ENCODE results near the gene NNAT. TPM values are rescaled to one million over a fixed set of nuclear protein-coding genes. Genes with fewer than 3 reads are reported as not detected.

Gene NNAT
- total RNA-seq, 1 donor from 2014 or later: 114 TPM

DNA sequence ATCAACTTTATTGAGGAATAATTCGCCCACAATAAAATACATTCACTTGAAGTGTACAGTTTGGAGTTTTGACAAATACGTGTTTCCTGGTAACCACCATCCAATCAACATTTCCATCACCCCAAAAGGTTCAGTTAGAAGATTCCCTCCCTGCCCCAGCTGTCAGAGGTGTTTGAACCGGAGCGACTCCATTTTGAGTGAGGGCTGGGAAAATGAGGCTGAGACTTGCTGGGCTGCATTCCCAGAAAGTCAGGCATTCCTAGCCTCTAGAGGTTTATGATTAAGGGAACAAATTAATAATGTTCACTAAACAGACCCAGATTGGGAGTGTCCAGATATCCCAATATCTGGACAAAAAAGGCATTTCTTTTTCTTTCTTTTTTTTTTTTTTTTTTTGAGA, 39.6 kb downstream of the NNAT start:
- peak; percentile 8 for DNase-seq (ENCODE audit: extremely low spot score, unreplicated experiment)
- TF ChIP-seq, protein P1, sequence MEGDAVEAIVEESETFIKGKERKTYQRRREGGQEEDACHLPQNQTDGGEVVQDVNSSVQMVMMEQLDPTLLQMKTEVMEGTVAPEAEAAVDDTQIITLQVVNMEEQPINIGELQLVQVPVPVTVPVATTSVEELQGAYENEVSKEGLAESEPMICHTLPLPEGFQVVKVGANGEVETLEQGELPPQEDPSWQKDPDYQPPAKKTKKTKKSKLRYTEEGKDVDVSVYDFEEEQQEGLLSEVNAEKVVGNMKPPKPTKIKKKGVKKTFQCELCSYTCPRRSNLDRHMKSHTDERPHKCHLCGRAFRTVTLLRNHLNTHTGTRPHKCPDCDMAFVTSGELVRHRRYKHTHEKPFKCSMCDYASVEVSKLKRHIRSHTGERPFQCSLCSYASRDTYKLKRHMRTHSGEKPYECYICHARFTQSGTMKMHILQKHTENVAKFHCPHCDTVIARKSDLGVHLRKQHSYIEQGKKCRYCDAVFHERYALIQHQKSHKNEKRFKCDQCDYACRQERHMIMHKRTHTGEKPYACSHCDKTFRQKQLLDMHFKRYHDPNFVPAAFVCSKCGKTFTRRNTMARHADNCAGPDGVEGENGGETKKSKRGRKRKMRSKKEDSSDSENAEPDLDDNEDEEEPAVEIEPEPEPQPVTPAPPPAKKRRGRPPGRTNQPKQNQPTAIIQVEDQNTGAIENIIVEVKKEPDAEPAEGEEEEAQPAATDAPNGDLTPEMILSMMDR (conservative IDR thresholded peaks at IDR 0.05): no peak
- Mint-ChIP-seq H3K9me3 (no peaks in the 10 kb centered on the region), H3K36me3 (no peaks in the 10 kb centered on the region), H3K27ac (peak overlapping the region; percentile 54), H3K27me3 (peaks cover 6% of the 10 kb centered on the region), H3K4me3 (no peak overlapping the region), H3K4me1 (ENCODE audit: unreplicated experiment) (peaks cover 12% of the 10 kb centered on the region)

DNA sequence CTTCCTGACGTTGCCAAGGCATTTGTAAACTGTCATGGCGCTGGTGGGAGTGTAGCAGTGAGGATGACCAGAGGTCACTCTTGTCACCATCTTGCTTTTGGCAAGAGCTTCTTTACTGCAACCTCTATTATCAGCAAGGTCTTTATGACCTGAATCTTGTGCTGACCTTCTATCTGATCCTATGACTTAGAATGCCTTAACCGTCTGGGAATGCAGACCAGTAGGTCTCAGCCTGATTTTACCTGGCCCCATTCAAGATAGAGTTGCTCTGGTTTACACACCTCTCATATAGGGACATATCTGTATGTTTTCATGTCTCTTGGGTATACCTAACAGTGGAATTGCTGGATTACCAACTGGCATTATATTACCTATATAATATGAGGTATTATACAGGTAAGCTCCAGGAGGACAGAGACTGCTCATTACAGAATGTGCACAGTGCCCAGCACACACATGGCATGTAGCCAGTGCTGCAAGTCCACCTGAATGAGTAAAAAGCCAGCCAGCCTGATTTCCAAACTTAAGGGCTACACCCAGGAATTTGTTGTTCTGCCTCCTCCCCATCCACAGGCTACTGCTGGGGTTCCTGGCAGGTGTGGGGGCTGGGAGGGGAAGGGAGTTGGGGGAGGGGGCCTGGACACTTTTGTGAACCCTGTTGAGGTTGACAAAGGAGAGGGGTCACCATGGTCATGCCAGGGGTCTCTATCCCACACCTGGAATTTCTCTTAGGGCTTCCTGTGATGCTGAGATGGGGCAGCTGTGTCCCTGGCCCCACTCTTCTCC, 41.8 kb downstream of the NNAT start:
- Mint-ChIP-seq H3K4me3 (no peak overlapping the region), H3K27ac (no peak overlapping the region), H3K36me3 (no peaks in the 10 kb centered on the region), H3K27me3 (peaks cover 19% of the 10 kb centered on the region), H3K4me1 (ENCODE audit: unreplicated experiment) (peaks cover 26% of the 10 kb centered on the region), H3K9me3 (no peaks in the 10 kb centered on the region)
- DNase-seq (ENCODE audit: extremely low spot score, unreplicated experiment): peak; percentile 29
- TF ChIP-seq, protein P1 (conservative IDR thresholded peaks at IDR 0.05): no peak

DNA sequence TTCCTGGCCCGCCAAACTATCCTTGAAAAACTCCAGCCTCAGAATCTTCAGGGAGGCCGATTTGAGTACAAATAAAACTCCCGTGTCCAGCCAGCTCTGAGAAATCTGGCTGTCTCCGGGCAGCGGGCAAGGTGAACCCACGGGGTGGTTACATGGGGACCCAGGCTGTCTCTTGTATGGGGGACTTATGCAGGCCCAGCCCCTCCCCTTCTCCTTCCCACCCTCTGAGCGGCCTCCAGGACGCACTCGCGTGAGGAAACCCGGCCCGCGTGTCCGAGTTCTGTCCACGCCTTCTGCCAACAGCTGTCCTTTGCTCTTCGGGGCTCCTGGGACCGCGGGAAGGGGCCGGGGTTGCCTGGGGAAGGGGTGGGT, 43.0 kb downstream of the NNAT start:
- no peak for DNase-seq (ENCODE audit: extremely low spot score, unreplicated experiment)
- TF ChIP-seq, protein P1 (conservative IDR thresholded peaks at IDR 0.05): no peak
- Mint-ChIP-seq H3K27me3 (peaks cover 26% of the 10 kb centered on the region), H3K36me3 (no peaks in the 10 kb centered on the region), H3K4me1 (ENCODE audit: unreplicated experiment) (peaks cover 30% of the 10 kb centered on the region), H3K9me3 (no peaks in the 10 kb centered on the region), H3K4me3 (no peak overlapping the region), H3K27ac (no peak overlapping the region)

DNA sequence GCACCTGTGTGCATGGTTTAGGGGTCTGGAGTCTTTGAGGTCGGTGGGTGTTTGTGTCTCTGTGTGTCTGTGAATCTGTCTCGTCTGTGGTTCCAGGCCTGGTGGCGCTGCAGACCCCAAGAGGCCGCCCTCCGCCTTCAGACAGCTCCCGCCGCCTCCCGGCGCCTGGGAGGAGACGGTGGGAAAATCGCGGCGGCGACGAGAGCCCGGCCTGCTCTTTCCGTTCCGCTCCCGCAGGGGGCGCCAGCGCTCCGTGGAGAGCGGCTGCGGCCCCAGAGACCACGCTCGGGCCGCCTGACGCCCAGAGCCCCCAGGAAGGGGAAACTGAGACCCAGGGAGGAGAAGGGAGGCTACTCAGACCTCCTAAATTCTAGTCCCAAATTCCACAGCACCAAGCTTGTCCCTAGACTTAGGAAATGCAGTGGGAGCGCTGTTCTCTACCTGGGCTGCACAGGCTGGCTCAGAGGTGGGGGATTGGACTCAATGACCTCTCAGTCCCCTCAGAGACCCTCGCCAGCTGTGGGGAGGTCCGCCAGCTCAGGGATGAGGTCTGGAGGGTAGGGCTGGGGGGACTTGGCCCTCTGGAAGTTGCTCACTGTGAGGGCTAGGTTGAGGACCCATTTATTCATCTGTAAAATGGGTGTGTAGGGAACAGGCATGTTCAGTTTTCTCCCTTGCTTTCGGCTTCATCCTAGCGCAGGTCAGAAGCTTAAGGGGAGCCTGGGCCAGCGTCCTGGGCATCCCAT, 43.5 kb downstream of the NNAT start:
- Mint-ChIP-seq H3K4me1 (ENCODE audit: unreplicated experiment) (peaks cover 30% of the 10 kb centered on the region), H3K36me3 (no peaks in the 10 kb centered on the region), H3K27ac (no peak overlapping the region), H3K4me3 (no peak overlapping the region), H3K9me3 (no peaks in the 10 kb centered on the region), H3K27me3 (peaks cover 27% of the 10 kb centered on the region)
- TF ChIP-seq, protein P1 (conservative IDR thresholded peaks at IDR 0.05): peak; percentile 98
- DNase-seq (ENCODE audit: extremely low spot score, unreplicated experiment): peak; percentile 82

DNA sequence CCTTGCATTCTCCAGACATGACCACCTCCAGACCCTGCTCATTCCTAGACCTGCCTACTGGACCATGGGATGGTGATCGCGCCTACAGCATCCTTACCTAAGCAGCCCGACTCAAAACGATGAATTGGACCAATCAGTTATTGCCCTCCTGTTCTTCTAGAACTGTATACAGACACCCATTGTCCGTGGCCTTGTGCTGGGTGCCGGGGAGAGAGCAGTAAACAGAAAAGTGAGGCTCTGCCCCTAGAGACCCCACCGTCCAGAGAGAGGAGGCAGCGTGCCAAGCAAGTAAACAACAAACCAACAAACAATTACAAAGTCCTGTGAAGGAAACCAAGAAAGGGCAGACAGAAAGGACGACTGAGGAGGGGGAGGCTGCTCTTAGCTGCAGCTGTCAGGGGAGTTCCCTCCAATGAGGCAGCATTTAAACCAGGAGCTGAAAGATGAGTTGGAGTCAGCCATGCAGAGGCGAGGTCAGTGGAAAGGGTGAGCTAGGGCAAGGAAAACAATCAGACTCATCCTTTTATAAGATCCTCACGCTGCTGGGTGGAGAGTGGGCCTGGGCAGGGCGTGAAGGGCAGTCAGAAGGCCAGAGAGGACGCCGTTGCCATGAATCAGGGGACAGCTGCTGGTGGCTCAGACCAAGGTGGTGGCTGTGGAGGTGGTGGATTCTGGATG, 44.2 kb downstream of the NNAT start:
- H3K36me3 Mint-ChIP-seq: no peaks in the 10 kb centered on the region
- peaks cover 31% of the 10 kb centered on the region for H3K27me3 Mint-ChIP-seq
- H3K4me1 Mint-ChIP-seq (ENCODE audit: unreplicated experiment): peaks cover 29% of the 10 kb centered on the region
- peak; percentile 62 for DNase-seq (ENCODE audit: extremely low spot score, unreplicated experiment)
- no peak overlapping the region for H3K4me3 Mint-ChIP-seq
- TF ChIP-seq, protein P1 (conservative IDR thresholded peaks at IDR 0.05): no peak
- no peaks in the 10 kb centered on the region for H3K9me3 Mint-ChIP-seq
- H3K27ac Mint-ChIP-seq: no peak overlapping the region

All from type B pancreatic cell (in vitro differentiated cells).